ENCODE data around the gene CLASRP.
"Not testable (repeated sequence)": the region's sequence is repeated elsewhere in the genome, so short reads cannot be mapped to it uniquely, and the experiment has no call there.

The CLASRP gene

DNA sequence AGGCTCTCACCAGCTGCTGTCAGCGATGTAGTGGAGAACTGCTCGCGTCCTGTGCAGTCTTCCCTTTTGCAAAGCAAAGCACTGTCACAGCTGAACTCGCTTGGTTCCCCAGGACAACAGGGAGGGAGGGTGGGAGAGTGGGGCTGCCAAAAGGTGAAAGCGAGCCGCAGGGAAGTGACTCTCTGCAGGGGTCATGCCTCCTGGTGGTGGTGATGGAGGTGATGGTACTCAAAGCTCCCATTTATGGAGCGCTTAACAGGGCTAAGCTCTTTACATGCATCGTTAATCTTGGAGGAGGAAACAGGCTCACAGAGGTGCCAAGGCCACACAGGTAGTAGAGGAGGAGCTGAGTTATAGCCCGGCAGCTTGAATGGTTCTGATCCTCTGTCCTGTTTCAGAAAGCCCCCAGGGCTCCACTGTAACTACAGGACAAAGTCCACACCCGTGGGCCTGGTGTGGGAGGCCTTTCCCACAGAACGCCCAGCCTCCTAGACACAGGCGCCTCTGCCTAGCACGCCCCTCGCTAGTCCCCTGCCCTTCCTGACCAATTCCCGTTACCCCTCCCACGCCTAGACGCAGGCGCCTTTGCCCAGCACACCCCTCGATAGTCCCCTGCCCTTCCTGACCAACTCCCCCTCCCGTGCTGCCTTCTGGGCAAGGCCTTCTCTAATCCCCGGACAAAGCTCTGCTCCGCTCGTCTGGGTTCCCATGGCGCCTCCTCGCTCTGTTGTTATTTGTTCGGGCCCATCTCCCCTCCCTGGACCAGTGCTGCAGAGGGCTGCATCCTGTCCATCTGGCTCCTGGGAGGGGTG is 64.9 kb downstream of the CLASRP start:
- no peaks in the 10 kb centered on the region for H3K27me3 ChIP-seq (ENCODE audit: control insufficient read depth, low read length)
- H3K4me1 ChIP-seq (ENCODE audit: control insufficient read depth, low read length), result peaks cover 56% of the 10 kb centered on the region
- peak overlapping the region; percentile 54 for H3K4me3 ChIP-seq (ENCODE audit: low read length)
- H3K79me2 ChIP-seq (ENCODE audit: control insufficient read depth, low read length), result peaks cover 99% of the 10 kb centered on the region
- peaks cover 29% of the 10 kb centered on the region for H4K20me1 ChIP-seq (ENCODE audit: control insufficient read depth, insufficient read depth, low read depth, low read length)
- H3K27ac ChIP-seq (ENCODE audit: low read depth, low read length), result peak overlapping the region; percentile 19; the same call in 1 of the 2 replicates
- H3K36me3 ChIP-seq (ENCODE audit: control insufficient read depth, low read length), result no peaks in the 10 kb centered on the region; the same call in 1 of the 2 replicates
- H3K9me3 ChIP-seq (ENCODE audit: control insufficient read depth, insufficient read depth, low read length), result no peaks in the 10 kb centered on the region
- no peaks in the 10 kb centered on the region for H3K9me2 ChIP-seq (replicated peaks; ENCODE audit: control insufficient read depth, low read length)
- TF ChIP-seq, protein P1, sequence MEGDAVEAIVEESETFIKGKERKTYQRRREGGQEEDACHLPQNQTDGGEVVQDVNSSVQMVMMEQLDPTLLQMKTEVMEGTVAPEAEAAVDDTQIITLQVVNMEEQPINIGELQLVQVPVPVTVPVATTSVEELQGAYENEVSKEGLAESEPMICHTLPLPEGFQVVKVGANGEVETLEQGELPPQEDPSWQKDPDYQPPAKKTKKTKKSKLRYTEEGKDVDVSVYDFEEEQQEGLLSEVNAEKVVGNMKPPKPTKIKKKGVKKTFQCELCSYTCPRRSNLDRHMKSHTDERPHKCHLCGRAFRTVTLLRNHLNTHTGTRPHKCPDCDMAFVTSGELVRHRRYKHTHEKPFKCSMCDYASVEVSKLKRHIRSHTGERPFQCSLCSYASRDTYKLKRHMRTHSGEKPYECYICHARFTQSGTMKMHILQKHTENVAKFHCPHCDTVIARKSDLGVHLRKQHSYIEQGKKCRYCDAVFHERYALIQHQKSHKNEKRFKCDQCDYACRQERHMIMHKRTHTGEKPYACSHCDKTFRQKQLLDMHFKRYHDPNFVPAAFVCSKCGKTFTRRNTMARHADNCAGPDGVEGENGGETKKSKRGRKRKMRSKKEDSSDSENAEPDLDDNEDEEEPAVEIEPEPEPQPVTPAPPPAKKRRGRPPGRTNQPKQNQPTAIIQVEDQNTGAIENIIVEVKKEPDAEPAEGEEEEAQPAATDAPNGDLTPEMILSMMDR (IDR thresholded peaks at IDR 0.05; ENCODE audit: low read depth, low read length, poor library complexity, severe bottlenecking), result no peak
- no peak for TF ChIP-seq EZH2phosphoT487 (IDR thresholded peaks at IDR 0.05; ENCODE audit: borderline replicate concordance, low read length)
- peak overlapping the region; percentile 70 for H3K4me2 ChIP-seq (ENCODE audit: low read length)
- no peaks in the 10 kb centered on the region for H3F3A ChIP-seq (ENCODE audit: control insufficient read depth, insufficient read depth)

DNA sequence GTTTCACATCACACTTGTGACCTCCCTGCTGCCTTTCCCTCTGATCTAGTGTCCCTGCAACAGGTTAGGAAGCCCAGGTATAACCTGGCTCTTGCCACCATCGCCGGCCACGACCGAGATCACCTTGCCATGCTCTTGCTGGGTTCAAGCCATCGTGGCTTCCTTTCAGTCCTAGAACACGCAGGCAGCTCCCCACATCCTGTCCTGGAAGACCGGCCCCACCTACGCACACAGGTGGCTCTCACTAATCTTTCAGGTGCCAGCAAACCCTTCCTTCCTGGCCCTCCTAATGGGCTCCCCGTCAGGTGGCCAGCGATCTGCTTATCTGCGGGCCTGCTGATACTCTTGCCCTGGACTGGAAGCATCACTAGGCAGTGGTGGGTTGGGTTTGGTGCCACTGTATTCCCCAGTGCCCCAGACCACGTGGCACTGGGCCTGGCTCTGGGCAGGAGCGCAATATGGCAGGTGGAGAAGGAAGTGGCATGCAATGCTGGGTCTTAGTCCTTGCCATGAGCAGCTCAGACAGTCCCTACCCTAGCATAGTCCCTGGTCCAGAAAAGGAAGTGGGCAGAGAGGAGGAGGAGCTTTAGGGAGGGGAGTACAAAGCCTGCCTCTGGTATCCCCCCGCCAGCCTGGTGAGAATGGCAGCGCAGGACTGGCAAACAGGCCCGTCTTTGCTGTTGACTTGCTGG is 66.0 kb downstream of the CLASRP start:
- Histone ChIP-seq H3K79me2 (ENCODE audit: control insufficient read depth, low read length) (peaks cover 99% of the 10 kb centered on the region), H3K27ac (ENCODE audit: low read depth, low read length) (no peak overlapping the region), H3K4me3 (ENCODE audit: low read length) (no peak overlapping the region), H3K4me1 (ENCODE audit: control insufficient read depth, low read length) (peaks cover 59% of the 10 kb centered on the region), H3K27me3 (ENCODE audit: control insufficient read depth, low read length) (no peaks in the 10 kb centered on the region), H3K4me2 (ENCODE audit: low read length) (peak overlapping the region; percentile 22), H4K20me1 (ENCODE audit: control insufficient read depth, insufficient read depth, low read depth, low read length) (peaks cover 29% of the 10 kb centered on the region), H3F3A (ENCODE audit: control insufficient read depth, insufficient read depth) (no peaks in the 10 kb centered on the region), H3K36me3 (ENCODE audit: control insufficient read depth, low read length) (0 out of 2 replicates have a peak, but pooled peaks cover 3% of the 10 kb centered on the region), H3K9me3 (ENCODE audit: control insufficient read depth, insufficient read depth, low read length) (no peaks in the 10 kb centered on the region), H3K9me2 (replicated peaks; ENCODE audit: control insufficient read depth, low read length) (no peaks in the 10 kb centered on the region)
- TF ChIP-seq, protein P1 (IDR thresholded peaks at IDR 0.05; ENCODE audit: low read depth, low read length, poor library complexity, severe bottlenecking), result no peak
- TF ChIP-seq EZH2phosphoT487 (IDR thresholded peaks at IDR 0.05; ENCODE audit: borderline replicate concordance, low read length), result no peak

DNA sequence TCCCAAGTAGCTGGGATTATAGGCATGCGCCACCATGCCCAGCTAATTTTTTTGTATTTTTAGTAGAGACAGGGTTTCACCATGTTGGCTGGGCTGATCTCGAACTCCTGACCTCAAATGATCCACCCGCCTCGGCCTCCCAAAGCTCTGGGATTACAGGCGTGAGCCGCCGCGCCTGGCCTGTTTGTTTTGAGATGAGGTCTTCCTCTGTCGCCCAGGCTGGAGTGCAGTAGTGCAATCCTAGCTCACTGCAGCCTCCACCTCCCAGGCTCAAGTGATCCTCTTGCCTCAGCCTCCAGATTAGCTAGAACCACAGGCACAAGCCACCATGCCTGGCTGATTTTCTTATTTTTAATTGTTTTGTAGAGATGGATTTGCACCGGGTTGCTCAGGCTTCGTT is 67.5 kb downstream of the CLASRP start:
- H3K4me1 ChIP-seq (ENCODE audit: control insufficient read depth, low read length), result peaks cover 71% of the 10 kb centered on the region
- peaks cover 35% of the 10 kb centered on the region for H4K20me1 ChIP-seq (ENCODE audit: control insufficient read depth, insufficient read depth, low read depth, low read length)
- H3K27me3 ChIP-seq (ENCODE audit: control insufficient read depth, low read length); H3K9me3 ChIP-seq (ENCODE audit: control insufficient read depth, insufficient read depth, low read length); H3K4me2 ChIP-seq (ENCODE audit: low read length); H3K9me2 ChIP-seq (replicated peaks; ENCODE audit: control insufficient read depth, low read length); H3K27ac ChIP-seq (ENCODE audit: low read depth, low read length); H3F3A ChIP-seq (ENCODE audit: control insufficient read depth, insufficient read depth); H3K36me3 ChIP-seq (ENCODE audit: control insufficient read depth, low read length); H3K4me3 ChIP-seq (ENCODE audit: low read length): not testable (repeated sequence)
- peaks cover 97% of the 10 kb centered on the region for H3K79me2 ChIP-seq (ENCODE audit: control insufficient read depth, low read length)
